Activated CD4-positive, alpha-beta T cell treated with anti-CD3 and anti-CD28 coated beads, Interleukin-2, Interleukin-6, amounts not matched to agents 100 ng/mL and 50 ng/mL, durations not matched to agents 16 hours and 8 hours (primary cell): Measurements from ENCODE around the gene ABCF1.
A peak's percentile ranks its signal among the peaks of the same experiment; 100 is the strongest.
"Not testable (repeated sequence)": the region's sequence is repeated elsewhere in the genome, so short reads cannot be mapped to it uniquely, and the experiment has no call there.

Experiments
- DNase-seq: peaks from one replicate; pipeline ENCODE4 v3.0.0-alpha.2; 2020

The ABCF1 gene

GRCh38 chr6:30571075-30571761 is at the start of gene ABCF1:
Gene ABCF1, plus strand, starts transcription at chr6:30571442. Its CDS starts 46 bp downstream, at chr6:30571488.
- peak; percentile 100 for DNase-seq

- not testable (repeated sequence) for DNase-seq
Observed at GRCh38 chr6:30521952-30522351, 49.3 kb upstream of the ABCF1 start.

- DNase-seq, result not testable (repeated sequence)
Observed at GRCh38 chr6:30526444-30526843, 44.8 kb upstream of the ABCF1 start.

- peak; percentile 86 for DNase-seq
Observed at GRCh38 chr6:30529349-30529875, 41.8 kb upstream of the ABCF1 start.

GRCh38 chr6:30530014-30530413 is 41.2 kb upstream of the ABCF1 start:
- DNase-seq, result no peak

- DNase-seq, result peak; percentile 52
Observed at GRCh38 chr6:30533460-30534294, 37.6 kb upstream of the ABCF1 start.

GRCh38 chr6:30537931-30538330 is 33.3 kb upstream of the ABCF1 start:
- no peak for DNase-seq

GRCh38 chr6:30541515-30542403 is 29.5 kb upstream of the ABCF1 start:
- DNase-seq, result peak; percentile 83

GRCh38 chr6:30542404-30542725 is 28.9 kb upstream of the ABCF1 start:
- DNase-seq, result no peak

- DNase-seq, result no peak
Observed at GRCh38 chr6:30542915-30543314, 28.3 kb upstream of the ABCF1 start.

GRCh38 chr6:30543821-30544220 is 27.4 kb upstream of the ABCF1 start:
- no peak for DNase-seq

GRCh38 chr6:30544666-30545272 is 26.5 kb upstream of the ABCF1 start:
- peak; percentile 74 for DNase-seq

- DNase-seq, result no peak
Observed at GRCh38 chr6:30547454-30547853, 23.8 kb upstream of the ABCF1 start.

GRCh38 chr6:30548375-30548774 is 22.9 kb upstream of the ABCF1 start:
- no peak for DNase-seq

- no peak for DNase-seq
Observed at GRCh38 chr6:30554404-30554803, 16.8 kb upstream of the ABCF1 start.

GRCh38 chr6:30554962-30555815 is 16.1 kb upstream of the ABCF1 start:
- DNase-seq, result no peak

- DNase-seq, result no peak
Observed at GRCh38 chr6:30555816-30556065, 15.5 kb upstream of the ABCF1 start.

- DNase-seq, result peak; percentile 98
Observed at GRCh38 chr6:30556066-30556905, 15.0 kb upstream of the ABCF1 start, which contains the start of gene GNL1. Gene GNL1, minus strand, starts transcription at chr6:30556489. Its CDS starts 286 bp downstream, at chr6:30556203.

GRCh38 chr6:30556906-30557682 is 14.1 kb upstream of the ABCF1 start, which contains the start of gene PRR3:
Gene PRR3, plus strand, starts transcription at chr6:30557295. Its CDS starts 50 bp downstream, at chr6:30557345.
- DNase-seq, result peak; percentile 94

- no peak for DNase-seq
Observed at GRCh38 chr6:30557683-30557981, 13.6 kb upstream of the ABCF1 start.
